Measurements from ENCODE around the gene DLG2. TPM values are rescaled to one million over a fixed set of nuclear protein-coding genes. Genes with fewer than 3 reads are reported as not detected.

The DLG2 gene
- total RNA-seq, 1 experiment from 2014 or later: 17.5 TPM

GRCh38 chr11:84300092-84300491 is 1327.1 kb downstream of the DLG2 start:
- H3K27ac Mint-ChIP-seq: no peak overlapping the region
- DNase-seq (ENCODE audit: low spot score): no peak
- POLR2A ChIA-PET: no interaction called here
- no peak for ATAC-seq
- CTCF ChIA-PET: no interaction called here
- H3K27me3 Mint-ChIP-seq (ENCODE audit: low read depth): no peaks in the 10 kb centered on the region
- no peak overlapping the region for H3K4me3 Mint-ChIP-seq
- H3K36me3 Mint-ChIP-seq: no peaks in the 10 kb centered on the region
- no peaks in the 10 kb centered on the region for H3K4me1 Mint-ChIP-seq
- TF ChIP-seq JAZF1 (CRISPR knock-in tag; IDR thresholded peaks at IDR 0.05) (no peak), FOXP4 (CRISPR knock-in tag; IDR thresholded peaks at IDR 0.05) (no peak), E2F1 (CRISPR knock-in tag; IDR thresholded peaks at IDR 0.05) (no peak), PRRX2 (CRISPR knock-in tag; IDR thresholded peaks at IDR 0.05) (no peak), SP1 (CRISPR knock-in tag; conservative IDR thresholded peaks at IDR 0.05) (no peak), ZNF532 (CRISPR knock-in tag; IDR thresholded peaks at IDR 0.05; ENCODE audit: borderline replicate concordance) (no peak), FOXJ3 (CRISPR knock-in tag; IDR thresholded peaks at IDR 0.05; ENCODE audit: borderline replicate concordance) (no peak), NFATC4 (CRISPR knock-in tag; IDR thresholded peaks at IDR 0.05) (no peak), NR1H2 (CRISPR knock-in tag; IDR thresholded peaks at IDR 0.05) (no peak), NFYB (CRISPR knock-in tag; conservative IDR thresholded peaks at IDR 0.05; ENCODE audit: low read depth) (no peak), ETV6 (CRISPR knock-in tag; IDR thresholded peaks at IDR 0.05) (no peak), ATF3 (CRISPR knock-in tag; conservative IDR thresholded peaks at IDR 0.05) (no peak)
- TF ChIP-seq, protein P1, sequence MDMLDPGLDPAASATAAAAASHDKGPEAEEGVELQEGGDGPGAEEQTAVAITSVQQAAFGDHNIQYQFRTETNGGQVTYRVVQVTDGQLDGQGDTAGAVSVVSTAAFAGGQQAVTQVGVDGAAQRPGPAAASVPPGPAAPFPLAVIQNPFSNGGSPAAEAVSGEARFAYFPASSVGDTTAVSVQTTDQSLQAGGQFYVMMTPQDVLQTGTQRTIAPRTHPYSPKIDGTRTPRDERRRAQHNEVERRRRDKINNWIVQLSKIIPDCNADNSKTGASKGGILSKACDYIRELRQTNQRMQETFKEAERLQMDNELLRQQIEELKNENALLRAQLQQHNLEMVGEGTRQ (CRISPR knock-in tag; IDR thresholded peaks at IDR 0.05): no peak
- TF ChIP-seq, protein P2, sequence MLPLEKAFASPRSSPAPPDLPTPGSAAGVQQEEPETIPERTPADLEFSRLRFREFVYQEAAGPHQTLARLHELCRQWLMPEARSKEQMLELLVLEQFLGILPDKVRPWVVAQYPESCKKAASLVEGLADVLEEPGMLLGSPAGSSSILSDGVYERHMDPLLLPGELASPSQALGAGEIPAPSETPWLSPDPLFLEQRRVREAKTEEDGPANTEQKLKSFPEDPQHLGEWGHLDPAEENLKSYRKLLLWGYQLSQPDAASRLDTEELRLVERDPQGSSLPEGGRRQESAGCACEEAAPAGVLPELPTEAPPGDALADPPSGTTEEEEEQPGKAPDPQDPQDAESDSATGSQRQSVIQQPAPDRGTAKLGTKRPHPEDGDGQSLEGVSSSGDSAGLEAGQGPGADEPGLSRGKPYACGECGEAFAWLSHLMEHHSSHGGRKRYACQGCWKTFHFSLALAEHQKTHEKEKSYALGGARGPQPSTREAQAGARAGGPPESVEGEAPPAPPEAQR (CRISPR knock-in tag; IDR thresholded peaks at IDR 0.05): no peak
- H3K9me3 Mint-ChIP-seq: peaks cover 5% of the 10 kb centered on the region

GRCh38 chr11:84297570-84297969 is 1329.6 kb downstream of the DLG2 start:
- peaks cover 5% of the 10 kb centered on the region for H3K9me3 Mint-ChIP-seq
- H3K4me3 Mint-ChIP-seq: no peak overlapping the region
- CTCF ChIA-PET: no interaction called here
- H3K27me3 Mint-ChIP-seq (ENCODE audit: low read depth): no peaks in the 10 kb centered on the region
- no peak overlapping the region for H3K27ac Mint-ChIP-seq
- DNase-seq (ENCODE audit: low spot score): no peak
- no peak for TF ChIP-seq EMX1 (CRISPR knock-in tag; IDR thresholded peaks at IDR 0.05)
- TF ChIP-seq, protein P3, sequence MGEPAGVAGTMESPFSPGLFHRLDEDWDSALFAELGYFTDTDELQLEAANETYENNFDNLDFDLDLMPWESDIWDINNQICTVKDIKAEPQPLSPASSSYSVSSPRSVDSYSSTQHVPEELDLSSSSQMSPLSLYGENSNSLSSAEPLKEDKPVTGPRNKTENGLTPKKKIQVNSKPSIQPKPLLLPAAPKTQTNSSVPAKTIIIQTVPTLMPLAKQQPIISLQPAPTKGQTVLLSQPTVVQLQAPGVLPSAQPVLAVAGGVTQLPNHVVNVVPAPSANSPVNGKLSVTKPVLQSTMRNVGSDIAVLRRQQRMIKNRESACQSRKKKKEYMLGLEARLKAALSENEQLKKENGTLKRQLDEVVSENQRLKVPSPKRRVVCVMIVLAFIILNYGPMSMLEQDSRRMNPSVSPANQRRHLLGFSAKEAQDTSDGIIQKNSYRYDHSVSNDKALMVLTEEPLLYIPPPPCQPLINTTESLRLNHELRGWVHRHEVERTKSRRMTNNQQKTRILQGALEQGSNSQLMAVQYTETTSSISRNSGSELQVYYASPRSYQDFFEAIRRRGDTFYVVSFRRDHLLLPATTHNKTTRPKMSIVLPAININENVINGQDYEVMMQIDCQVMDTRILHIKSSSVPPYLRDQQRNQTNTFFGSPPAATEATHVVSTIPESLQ (CRISPR knock-in tag; IDR thresholded peaks at IDR 0.05): no peak
- H3K4me1 Mint-ChIP-seq: no peaks in the 10 kb centered on the region
- POLR2A ChIA-PET: no interaction called here
- no peaks in the 10 kb centered on the region for H3K36me3 Mint-ChIP-seq
- ATAC-seq: no peak

All from WTC11 (cell line).